ENCODE data around the gene LLGL1.

LLGL1 gene

GRCh38 chr17:18278867-18279266 is 53.4 kb downstream of the LLGL1 start:
- no peak for DNase-seq

- DNase-seq, result no peak
Observed at GRCh38 chr17:18280249-18280648, 54.8 kb downstream of the LLGL1 start.

- no peak for DNase-seq
Observed at GRCh38 chr17:18280766-18281371, 55.4 kb downstream of the LLGL1 start.

GRCh38 chr17:18281788-18282187 is 56.4 kb downstream of the LLGL1 start:
- no peak for DNase-seq

GRCh38 chr17:18285296-18285695 is 59.9 kb downstream of the LLGL1 start:
- no peak for DNase-seq

- DNase-seq, result no peak
Observed at GRCh38 chr17:18291718-18292540, 66.5 kb downstream of the LLGL1 start.

Data from inflammatory macrophage treated with lipopolysaccharide for 4 hours (primary cell).